ENCODE results near the gene ACBD6.

The ACBD6 gene

GRCh38 chr1:180270530-180271271 is 231.7 kb downstream of the ACBD6 start:
- peaks cover 0 to 2% (median 0%) of the 10 kb centered on the region in 5 donors for H3K27me3 ChIP-seq (ENCODE audit: control insufficient read depth in 5 of 5, insufficient read depth in 4 of 5, low read length in 5 of 5)
- H3K36me3 ChIP-seq (ENCODE audit: control insufficient read depth in 5 of 5, insufficient read depth in 5 of 5, low read length in 5 of 5): peaks cover 0 to 18% (median 10%) of the 10 kb centered on the region in 5 donors
- no peak overlapping the region for H3K4me3 ChIP-seq (ENCODE audit: low read depth in 1 of 5, low read length in 5 of 5)
- H3K27ac ChIP-seq (ENCODE audit: low read depth, low read length): no peak overlapping the region
- H3K9me3 ChIP-seq (ENCODE audit: control insufficient read depth in 5 of 5, low read length in 5 of 5): no peaks in the 10 kb centered on the region
- H3K4me1 ChIP-seq (ENCODE audit: control insufficient read depth in 5 of 5, insufficient read depth in 5 of 5, low read length in 5 of 5): peaks cover 0 to 20% (median 5%) of the 10 kb centered on the region in 5 donors
- H3K9ac ChIP-seq (ENCODE audit: low read length in 5 of 5): no peak overlapping the region

GRCh38 chr1:180269645-180270529 is 232.5 kb downstream of the ACBD6 start:
- Histone ChIP-seq H3K4me1 (ENCODE audit: control insufficient read depth in 5 of 5, insufficient read depth in 5 of 5, low read length in 5 of 5) (peaks cover 0 to 19% (median 5%) of the 10 kb centered on the region in 5 donors), H3K9me3 (ENCODE audit: control insufficient read depth in 5 of 5, low read length in 5 of 5) (no peaks in the 10 kb centered on the region), H3K36me3 (ENCODE audit: control insufficient read depth in 5 of 5, insufficient read depth in 5 of 5, low read length in 5 of 5) (peaks cover 0 to 14% (median 9%) of the 10 kb centered on the region in 5 donors), H3K9ac (ENCODE audit: low read length in 5 of 5) (no peak overlapping the region), H3K27ac (ENCODE audit: low read depth, low read length) (no peak overlapping the region), H3K4me3 (ENCODE audit: low read depth in 1 of 5, low read length in 5 of 5) (no peak overlapping the region), H3K27me3 (ENCODE audit: control insufficient read depth in 5 of 5, insufficient read depth in 4 of 5, low read length in 5 of 5) (peaks cover 0 to 6% (median 0%) of the 10 kb centered on the region in 5 donors)

GRCh38 chr1:180268556-180269075 is 233.8 kb downstream of the ACBD6 start:
- H3K4me1 ChIP-seq (ENCODE audit: control insufficient read depth in 5 of 5, insufficient read depth in 5 of 5, low read length in 5 of 5): peaks cover 0 to 19% (median 5%) of the 10 kb centered on the region in 5 donors
- peaks cover 0 to 8% (median 3%) of the 10 kb centered on the region in 5 donors for H3K27me3 ChIP-seq (ENCODE audit: control insufficient read depth in 5 of 5, insufficient read depth in 4 of 5, low read length in 5 of 5)
- no peak overlapping the region for H3K4me3 ChIP-seq (ENCODE audit: low read depth in 1 of 5, low read length in 5 of 5)
- peaks cover 0 to 4% (median 0%) of the 10 kb centered on the region in 5 donors for H3K36me3 ChIP-seq (ENCODE audit: control insufficient read depth in 5 of 5, insufficient read depth in 5 of 5, low read length in 5 of 5)
- no peak overlapping the region for H3K27ac ChIP-seq (ENCODE audit: low read depth, low read length)
- no peak overlapping the region for H3K9ac ChIP-seq (ENCODE audit: low read length in 5 of 5)
- no peaks in the 10 kb centered on the region for H3K9me3 ChIP-seq (ENCODE audit: control insufficient read depth in 5 of 5, low read length in 5 of 5)

DNA sequence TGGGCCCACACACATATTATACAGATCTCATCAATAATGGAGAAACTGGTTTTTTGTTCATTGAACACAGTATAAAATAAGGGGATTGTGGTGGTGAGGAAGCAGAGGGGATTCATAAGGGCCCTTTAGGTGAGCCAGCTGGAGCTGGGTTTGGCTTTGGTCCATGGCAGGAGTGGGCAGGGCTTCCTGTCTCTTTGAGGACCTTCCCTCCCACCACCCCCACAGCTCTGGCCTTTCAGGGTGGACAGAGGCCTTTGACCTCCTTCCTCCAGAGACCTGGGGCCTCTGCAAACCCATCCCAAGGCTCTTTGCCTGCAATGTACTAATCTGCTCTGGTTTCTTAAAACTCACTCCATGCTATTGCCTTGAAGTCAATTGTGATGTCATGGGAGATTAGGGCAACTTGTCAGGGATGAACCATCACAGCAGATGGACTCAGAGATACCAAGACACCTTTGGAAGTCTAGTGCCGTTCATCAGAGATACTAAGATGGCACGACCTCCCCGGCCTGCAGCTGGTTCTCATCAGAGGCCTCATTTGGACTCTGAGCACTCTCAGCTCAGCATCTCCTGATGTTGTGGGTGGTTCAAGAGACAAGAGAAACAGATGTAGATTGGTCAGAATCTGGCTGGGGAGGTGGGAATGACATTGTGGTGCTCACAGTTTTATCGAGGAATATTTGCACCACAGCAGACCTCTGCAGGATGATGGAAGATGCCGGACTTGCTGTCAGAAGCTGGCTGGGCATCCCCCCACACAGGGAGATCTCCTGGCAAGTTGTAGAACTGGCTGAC is 234.4 kb downstream of the ACBD6 start:
- Histone ChIP-seq H3K27me3 (ENCODE audit: control insufficient read depth in 5 of 5, insufficient read depth in 4 of 5, low read length in 5 of 5) (peaks cover 3 to 15% (median 5%) of the 10 kb centered on the region in 5 donors), H3K27ac (ENCODE audit: low read depth, low read length) (no peak overlapping the region), H3K4me1 (ENCODE audit: control insufficient read depth in 5 of 5, insufficient read depth in 5 of 5, low read length in 5 of 5) (peaks cover 0 to 19% (median 5%) of the 10 kb centered on the region in 5 donors), H3K9ac (ENCODE audit: low read length in 5 of 5) (no peak overlapping the region), H3K9me3 (ENCODE audit: control insufficient read depth in 5 of 5, low read length in 5 of 5) (no peaks in the 10 kb centered on the region), H3K4me3 (ENCODE audit: low read depth in 1 of 5, low read length in 5 of 5) (no peak overlapping the region), H3K36me3 (ENCODE audit: control insufficient read depth in 5 of 5, insufficient read depth in 5 of 5, low read length in 5 of 5) (peaks cover 0 to under 1% (median 0%) of the 10 kb centered on the region in 5 donors)

GRCh38 chr1:180267211-180267561 is 235.2 kb downstream of the ACBD6 start:
- Histone ChIP-seq H3K27ac (ENCODE audit: low read depth, low read length) (no peak overlapping the region), H3K36me3 (ENCODE audit: control insufficient read depth in 5 of 5, insufficient read depth in 5 of 5, low read length in 5 of 5) (no peaks in the 10 kb centered on the region), H3K9me3 (ENCODE audit: control insufficient read depth in 5 of 5, low read length in 5 of 5) (no peaks in the 10 kb centered on the region), H3K9ac (ENCODE audit: low read length in 5 of 5) (no peak overlapping the region), H3K27me3 (ENCODE audit: control insufficient read depth in 5 of 5, insufficient read depth in 4 of 5, low read length in 5 of 5) (peaks cover 6 to 18% (median 9%) of the 10 kb centered on the region in 5 donors), H3K4me3 (ENCODE audit: low read depth in 1 of 5, low read length in 5 of 5) (no peak overlapping the region), H3K4me1 (ENCODE audit: control insufficient read depth in 5 of 5, insufficient read depth in 5 of 5, low read length in 5 of 5) (peaks cover 0 to 19% (median 6%) of the 10 kb centered on the region in 5 donors)

DNA sequence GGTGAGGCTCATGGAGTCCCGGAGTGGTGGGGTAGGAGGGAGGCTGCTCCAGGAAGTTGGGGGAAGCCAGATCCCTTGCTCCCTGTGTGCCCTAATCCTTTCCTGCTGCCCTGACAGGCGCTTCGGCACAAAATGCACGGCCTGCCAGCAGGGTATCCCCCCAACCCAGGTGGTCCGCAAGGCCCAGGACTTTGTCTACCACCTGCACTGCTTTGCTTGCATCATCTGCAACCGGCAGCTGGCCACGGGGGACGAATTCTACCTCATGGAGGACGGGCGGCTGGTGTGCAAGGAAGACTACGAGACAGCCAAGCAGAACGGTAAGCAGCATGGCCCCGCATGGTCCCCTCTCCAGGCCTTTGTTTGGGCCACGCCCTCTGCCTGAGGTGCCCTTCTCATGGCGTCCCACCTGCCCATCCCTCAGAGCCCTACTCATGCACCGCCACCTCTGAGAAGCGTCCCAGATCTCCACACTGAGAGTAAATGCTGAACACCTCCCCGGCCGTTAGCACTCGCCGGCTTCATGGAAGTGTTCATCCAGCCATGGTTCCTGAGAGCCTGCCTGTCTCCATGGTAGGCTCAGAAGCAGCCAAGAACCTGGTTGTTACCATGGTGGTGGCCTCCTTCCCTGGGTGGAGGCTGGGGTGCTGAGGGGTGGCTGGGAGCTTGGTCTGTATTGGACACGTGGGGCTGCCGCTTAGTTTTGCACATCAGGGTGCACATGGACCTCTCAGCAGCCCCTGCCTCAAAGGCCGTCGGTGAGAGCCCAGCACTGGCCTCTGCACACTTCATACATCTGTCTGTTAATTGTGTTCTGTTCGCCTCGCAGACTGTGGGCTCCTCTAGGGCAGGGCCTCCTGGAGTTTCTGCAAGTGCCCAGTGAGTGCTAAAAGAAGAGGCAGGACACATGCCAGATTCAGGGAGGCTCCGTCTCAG is 235.8 kb downstream of the ACBD6 start:
- no peak overlapping the region for H3K4me3 ChIP-seq (ENCODE audit: low read depth in 1 of 5, low read length in 5 of 5)
- H3K4me1 ChIP-seq (ENCODE audit: control insufficient read depth in 5 of 5, insufficient read depth in 5 of 5, low read length in 5 of 5): peaks cover 0 to 23% (median 6%) of the 10 kb centered on the region in 5 donors
- no peaks in the 10 kb centered on the region for H3K9me3 ChIP-seq (ENCODE audit: control insufficient read depth in 5 of 5, low read length in 5 of 5)
- peaks cover 6 to 18% (median 9%) of the 10 kb centered on the region in 5 donors for H3K27me3 ChIP-seq (ENCODE audit: control insufficient read depth in 5 of 5, insufficient read depth in 4 of 5, low read length in 5 of 5)
- H3K27ac ChIP-seq (ENCODE audit: low read depth, low read length): no peak overlapping the region
- H3K9ac ChIP-seq (ENCODE audit: low read length in 5 of 5): no peak overlapping the region
- H3K36me3 ChIP-seq (ENCODE audit: control insufficient read depth in 5 of 5, insufficient read depth in 5 of 5, low read length in 5 of 5): no peaks in the 10 kb centered on the region

- Histone ChIP-seq H3K27me3 (ENCODE audit: control insufficient read depth in 5 of 5, insufficient read depth in 4 of 5, low read length in 5 of 5) (peaks cover 6 to 18% (median 9%) of the 10 kb centered on the region in 5 donors), H3K9ac (ENCODE audit: low read length in 5 of 5) (no peak overlapping the region), H3K9me3 (ENCODE audit: control insufficient read depth in 5 of 5, low read length in 5 of 5) (no peaks in the 10 kb centered on the region), H3K4me3 (ENCODE audit: low read depth in 1 of 5, low read length in 5 of 5) (no peak overlapping the region), H3K4me1 (ENCODE audit: control insufficient read depth in 5 of 5, insufficient read depth in 5 of 5, low read length in 5 of 5) (peaks cover 0 to 20% (median 6%) of the 10 kb centered on the region in 5 donors), H3K27ac (ENCODE audit: low read depth, low read length) (no peak overlapping the region), H3K36me3 (ENCODE audit: control insufficient read depth in 5 of 5, insufficient read depth in 5 of 5, low read length in 5 of 5) (no peaks in the 10 kb centered on the region)
Measured at GRCh38 chr1:180265871-180266270, 236.5 kb downstream of the ACBD6 start.

DNA sequence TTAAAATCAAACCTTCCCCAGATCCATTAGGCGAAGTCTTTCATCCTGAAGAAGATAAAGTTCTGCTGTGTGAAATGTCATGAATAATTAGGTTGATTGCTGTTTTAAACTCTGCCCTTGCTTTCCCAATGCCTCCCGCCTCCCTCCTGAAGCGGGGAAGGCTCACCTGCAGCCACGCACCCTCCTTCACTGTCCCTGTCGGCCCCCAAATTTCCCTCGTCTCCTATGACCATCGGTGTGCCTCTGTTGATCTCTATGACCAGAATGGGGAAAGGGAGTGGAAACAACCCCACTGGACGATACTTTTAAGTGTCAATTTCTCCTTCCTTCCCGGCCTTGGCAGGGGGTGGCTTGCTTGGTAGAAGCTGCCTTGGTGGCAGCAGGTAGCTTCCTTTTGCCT is 237.2 kb downstream of the ACBD6 start:
- Histone ChIP-seq H3K9me3 (ENCODE audit: control insufficient read depth in 5 of 5, low read length in 5 of 5) (no peaks in the 10 kb centered on the region), H3K36me3 (ENCODE audit: control insufficient read depth in 5 of 5, insufficient read depth in 5 of 5, low read length in 5 of 5) (no peaks in the 10 kb centered on the region), H3K27ac (ENCODE audit: low read depth, low read length) (no peak overlapping the region), H3K9ac (ENCODE audit: low read length in 5 of 5) (no peak overlapping the region), H3K4me1 (ENCODE audit: control insufficient read depth in 5 of 5, insufficient read depth in 5 of 5, low read length in 5 of 5) (peaks cover 0 to 13% (median 3%) of the 10 kb centered on the region in 5 donors), H3K27me3 (ENCODE audit: control insufficient read depth in 5 of 5, insufficient read depth in 4 of 5, low read length in 5 of 5) (peaks cover 7 to 20% (median 10%) of the 10 kb centered on the region in 5 donors), H3K4me3 (ENCODE audit: low read depth in 1 of 5, low read length in 5 of 5) (no peak overlapping the region)

DNA sequence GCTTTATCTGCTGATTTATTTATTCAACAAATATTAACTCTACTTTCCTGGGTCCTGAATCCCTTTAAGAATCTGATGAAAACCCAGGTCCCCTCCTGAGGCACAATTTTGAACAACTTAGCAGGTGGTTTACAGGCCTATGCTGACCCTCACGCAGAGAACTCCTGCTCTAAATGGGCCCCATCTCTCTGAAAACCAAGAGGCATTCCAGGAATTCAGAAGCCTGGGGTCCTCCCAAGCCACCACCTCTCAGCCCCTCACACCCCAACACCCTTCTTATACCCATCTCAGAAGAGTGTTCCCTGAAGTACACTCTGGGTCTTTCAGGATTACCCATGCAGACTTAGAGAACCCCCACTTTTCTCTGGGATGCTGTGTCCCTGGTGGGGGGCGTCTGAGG is 237.8 kb downstream of the ACBD6 start:
- Histone ChIP-seq H3K4me1 (ENCODE audit: control insufficient read depth in 5 of 5, insufficient read depth in 5 of 5, low read length in 5 of 5) (peaks cover 0 to 7% (median 2%) of the 10 kb centered on the region in 5 donors), H3K9me3 (ENCODE audit: control insufficient read depth in 5 of 5, low read length in 5 of 5) (no peaks in the 10 kb centered on the region), H3K27ac (ENCODE audit: low read depth, low read length) (no peak overlapping the region), H3K36me3 (ENCODE audit: control insufficient read depth in 5 of 5, insufficient read depth in 5 of 5, low read length in 5 of 5) (no peaks in the 10 kb centered on the region), H3K27me3 (ENCODE audit: control insufficient read depth in 5 of 5, insufficient read depth in 4 of 5, low read length in 5 of 5) (peaks cover 13 to 26% (median 16%) of the 10 kb centered on the region in 5 donors), H3K4me3 (ENCODE audit: low read depth in 1 of 5, low read length in 5 of 5) (no peak overlapping the region), H3K9ac (ENCODE audit: low read length in 5 of 5) (no peak overlapping the region)

Measured in subcutaneous abdominal adipose tissue (tissue), 5 donors.